AG04450 (cell line): ENCODE measurements around the gene VWA1. TPM values are rescaled to one million over a fixed set of nuclear protein-coding genes. Genes with fewer than 3 reads are reported as not detected.

Experiments
- CTCF ChIA-PET: fragments of 300-600, 350-600 bp; formaldehyde crosslinking; extraction: SDS; loops from one replicate; lab custom pipeline; 2022; ENCODE audit warnings: antibody characterized with exemption, inconsistent platforms; lab: Charles Lee
- POLR2A ChIA-PET: fragments of 350-600 bp; formaldehyde crosslinking; extraction: SDS; loops from one replicate; lab custom pipeline; 2021; ENCODE audit warnings: antibody characterized with exemption, inconsistent platforms; lab: Yijun Ruan, JAX
- DNase-seq: peaks from one replicate; pipeline ENCODE4 v3.0.0-alpha.2; 2011; ENCODE audit warnings: low read depth, low spot score
- H3K27ac ChIP-seq: one replicate; pipeline ENCODE4 v1.5.1; 2012; ENCODE audit warnings: low read depth, low read length, control low read depth
- H3K27me3 ChIP-seq: one replicate; pipeline ENCODE4 v1.6.0; 2012; ENCODE audit warnings: low read length; ENCODE audit not compliant: control insufficient read depth, insufficient read depth
- H3K4me3 ChIP-seq: 2 replicates; pipeline ENCODE4 v1.5.1; 2011; ENCODE audit warnings: mild to moderate bottlenecking, low read depth, low read length, control low read depth
- H3K9me3 ChIP-seq: 2 replicates; pipeline ENCODE4 v1.5.1; 2012; ENCODE audit warnings: low read length; ENCODE audit not compliant: control insufficient read depth, insufficient read depth
- polyA plus RNA-seq: library from polyadenylated mRNA; depleted of rRNA; stranded (reverse); fragments of >200 nt; gene quantifications from 2 replicates; pipeline ENCODE4 v1.2.3, GENCODE V29; 2011
- TF ChIP-seq, protein P1 (sequence below): IDR thresholded peaks from 2 replicates; pipeline ENCODE4 v1.5.1; 2011; ENCODE audit warnings: low read depth, low read length, control low read depth, inconsistent platforms

The VWA1 gene
- polyA plus RNA-seq, 1 experiment = 3.9 TPM

- no peak overlapping the region for H3K4me3 ChIP-seq
- no peak for DNase-seq
- no peaks in the 10 kb centered on the region; the same call in 1 of the 2 replicates for H3K9me3 ChIP-seq
- H3K27me3 ChIP-seq = no peaks in the 10 kb centered on the region
- no peak overlapping the region for H3K27ac ChIP-seq
- CTCF ChIA-PET = no interaction called here
- TF ChIP-seq, protein P1, sequence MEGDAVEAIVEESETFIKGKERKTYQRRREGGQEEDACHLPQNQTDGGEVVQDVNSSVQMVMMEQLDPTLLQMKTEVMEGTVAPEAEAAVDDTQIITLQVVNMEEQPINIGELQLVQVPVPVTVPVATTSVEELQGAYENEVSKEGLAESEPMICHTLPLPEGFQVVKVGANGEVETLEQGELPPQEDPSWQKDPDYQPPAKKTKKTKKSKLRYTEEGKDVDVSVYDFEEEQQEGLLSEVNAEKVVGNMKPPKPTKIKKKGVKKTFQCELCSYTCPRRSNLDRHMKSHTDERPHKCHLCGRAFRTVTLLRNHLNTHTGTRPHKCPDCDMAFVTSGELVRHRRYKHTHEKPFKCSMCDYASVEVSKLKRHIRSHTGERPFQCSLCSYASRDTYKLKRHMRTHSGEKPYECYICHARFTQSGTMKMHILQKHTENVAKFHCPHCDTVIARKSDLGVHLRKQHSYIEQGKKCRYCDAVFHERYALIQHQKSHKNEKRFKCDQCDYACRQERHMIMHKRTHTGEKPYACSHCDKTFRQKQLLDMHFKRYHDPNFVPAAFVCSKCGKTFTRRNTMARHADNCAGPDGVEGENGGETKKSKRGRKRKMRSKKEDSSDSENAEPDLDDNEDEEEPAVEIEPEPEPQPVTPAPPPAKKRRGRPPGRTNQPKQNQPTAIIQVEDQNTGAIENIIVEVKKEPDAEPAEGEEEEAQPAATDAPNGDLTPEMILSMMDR = no peak
- POLR2A ChIA-PET = interaction anchor here (0.6 to 1.6 kb wide), 2 partner anchors 8 to 62 kb away, joined by 5 to 7 read pairs; no protein-coding TSS in a partner anchor
Measured at GRCh38 chr1:1421907-1422464, 13.5 kb upstream of the VWA1 start.

DNA sequence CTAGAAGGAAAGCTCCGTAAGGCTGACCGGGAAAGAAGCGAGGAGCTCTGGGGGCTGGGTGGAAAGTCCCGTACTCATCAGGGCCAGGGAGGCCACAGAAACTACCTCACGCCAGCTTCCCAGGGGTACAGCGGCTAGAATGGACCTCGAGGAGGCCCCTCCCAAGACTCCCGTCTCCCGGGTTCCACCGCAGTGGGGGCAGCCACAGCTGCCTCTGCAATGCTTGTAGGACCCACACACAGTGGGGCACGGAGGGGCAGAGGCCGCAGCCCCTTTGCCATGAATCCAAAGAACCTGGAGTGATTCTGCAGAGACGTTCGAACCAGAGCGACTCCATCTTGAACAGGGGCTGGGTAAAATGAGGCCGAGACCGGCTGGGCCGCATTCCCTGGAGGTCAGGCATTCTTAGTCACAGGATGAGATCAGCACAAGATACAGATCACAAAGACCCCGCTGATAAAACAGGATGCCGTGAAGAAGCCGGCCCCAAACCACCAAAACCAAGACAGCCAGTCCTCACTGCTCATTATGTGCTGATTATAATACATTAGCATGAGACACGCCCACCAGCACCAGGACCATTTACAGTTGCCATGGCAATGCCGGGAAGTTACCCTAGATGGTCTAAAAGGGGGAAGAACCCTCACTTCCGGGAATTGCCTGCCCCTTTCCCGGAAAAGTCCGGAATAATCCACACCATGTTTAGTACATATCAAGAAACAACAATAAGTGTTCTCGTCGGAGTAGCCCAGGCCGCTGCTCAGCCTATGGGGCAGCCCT lies 12.8 kb upstream of the VWA1 start:
- H3K9me3 ChIP-seq = no peaks in the 10 kb centered on the region; the same call in 1 of the 2 replicates
- no peaks in the 10 kb centered on the region for H3K27me3 ChIP-seq
- ChIA-PET POLR2A (interaction anchor here (0.6 kb wide), 1 partner anchor 63 kb away, joined by 7 read pairs; no protein-coding TSS in a partner anchor), CTCF (no interaction called here)
- H3K4me3 ChIP-seq = no peak overlapping the region
- no peak for DNase-seq
- TF ChIP-seq, protein P1 = no peak
- H3K27ac ChIP-seq = no peak overlapping the region

DNA sequence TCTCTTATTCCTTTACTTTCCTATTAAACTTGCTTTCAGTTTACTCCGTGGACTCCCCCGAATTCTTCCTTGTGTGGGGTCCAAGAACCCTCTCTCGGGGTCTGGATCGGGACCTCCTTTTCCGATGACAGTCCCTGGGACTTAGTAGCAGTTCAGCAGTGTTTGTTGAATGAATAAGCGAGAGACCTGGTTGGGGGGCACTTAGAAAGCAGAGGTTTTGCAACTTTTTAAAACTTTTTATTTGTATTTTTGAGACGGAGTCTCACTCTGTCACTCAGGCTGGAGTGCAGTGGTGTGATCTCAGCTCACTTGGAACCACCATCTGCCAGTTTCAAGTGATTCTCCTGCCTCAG lies 12.3 kb upstream of the VWA1 start:
- H3K4me3 ChIP-seq = no peak overlapping the region
- H3K27me3 ChIP-seq = no peaks in the 10 kb centered on the region
- no peak for DNase-seq
- ChIA-PET CTCF (no interaction called here), POLR2A (no interaction called here)
- TF ChIP-seq, protein P1 = no peak
- H3K9me3 ChIP-seq = peaks cover 2% of the 10 kb centered on the region; the same call in 1 of the 2 replicates
- no peak overlapping the region for H3K27ac ChIP-seq

GRCh38 chr1:1424707-1425106 lies 10.8 kb upstream of the VWA1 start:
- POLR2A ChIA-PET = no interaction called here
- no peak overlapping the region for H3K4me3 ChIP-seq
- no peaks in the 10 kb centered on the region for H3K27me3 ChIP-seq
- DNase-seq = no peak
- peaks cover 3% of the 10 kb centered on the region; the same call in 1 of the 2 replicates for H3K9me3 ChIP-seq
- H3K27ac ChIP-seq = no peak overlapping the region
- TF ChIP-seq, protein P1 = no peak
- CTCF ChIA-PET = interaction anchor here (1.5 kb wide), 1 partner anchor 16 kb away, joined by 5 read pairs; no protein-coding TSS in a partner anchor

- Histone ChIP-seq H3K9me3 (peaks cover 3% of the 10 kb centered on the region; the same call in 1 of the 2 replicates), H3K4me3 (no peak overlapping the region), H3K27ac (no peak overlapping the region), H3K27me3 (no peaks in the 10 kb centered on the region)
- ChIA-PET CTCF (interaction anchor here (1.5 kb wide), 1 partner anchor 16 kb away, joined by 5 read pairs; no protein-coding TSS in a partner anchor), POLR2A (no interaction called here)
- TF ChIP-seq, protein P1 = no peak
- DNase-seq = no peak
Measured at GRCh38 chr1:1425426-1425752, 10.1 kb upstream of the VWA1 start.
